HG03442 (cell line): Measurements from ENCODE around the gene USP25.

ENCODE experiments used
- ATAC-seq: cut with Tn5 transposase; IDR thresholded peaks from one replicate; pipeline ENCODE4 v1.9.1; 2021; ENCODE audit warnings: mild to moderate bottlenecking, moderate library complexity; ENCODE audit not compliant: unreplicated experiment

Gene USP25

GRCh38 chr21:15929536-15929935 lies 199.8 kb downstream of the USP25 start:
- no peak for ATAC-seq
